ENCODE measurements around the gene CYP17A1. TPM values are rescaled to one million over a fixed set of nuclear protein-coding genes. Genes with fewer than 3 reads are reported as not detected.

CYP17A1 gene
- polyA plus RNA-seq, 2 of the 4 experiments (the other 2 are of a cell fraction), result not detected

- no peak for TF ChIP-seq HOXB13 (CRISPR knock-in tag; IDR thresholded peaks at IDR 0.05; ENCODE audit: low read depth)
- no peak for TF ChIP-seq TP53 (CRISPR knock-in tag; IDR thresholded peaks at IDR 0.05)
- no peak for TF ChIP-seq NR3C1 (IDR thresholded peaks at IDR 0.05)
- no peak for TF ChIP-seq KDM1A (IDR thresholded peaks at IDR 0.05; ENCODE audit: low read depth)
- TF ChIP-seq SMC3 (IDR thresholded peaks at IDR 0.05), result peak; percentile 86
- no peak for TF ChIP-seq CBX8 (IDR thresholded peaks at IDR 0.05)
- no peak for TF ChIP-seq CEBPB (IDR thresholded peaks at IDR 0.05)
- no peak for TF ChIP-seq ZC3H11A (IDR thresholded peaks at IDR 0.05)
- TF ChIP-seq CTCF (IDR thresholded peaks at IDR 0.05), result peak; percentile 95
- TF ChIP-seq POLR2AphosphoS2 (conservative IDR thresholded peaks at IDR 0.05; ENCODE audit: low read length), result no peak
Observed at GRCh38 chr10:102835007-102835482, 2.2 kb downstream of the CYP17A1 start (continued).

GRCh38 chr10:102834143-102834542 is 3.1 kb downstream of the CYP17A1 start:
- WGBS (ENCODE audit: missing lambda C conversion rate), result 36% methylated on average over 9 of the region's 9 CpGs
- CTCF ChIA-PET, result interaction anchor here (0.5 to 13.2 kb wide), 17 partner anchors 12 to 264 kb away, joined by 3 to 242 read pairs (median 4); partner anchors contain the start of gene AS3MT
- Histone ChIP-seq H3K9me3 (no peaks in the 10 kb centered on the region), H3K27ac (no peak overlapping the region), H3K4me1 (no peaks in the 10 kb centered on the region), H3K4me2 (no peak overlapping the region), H3K4me3 (no peak overlapping the region)
- ATAC-seq, result peak; percentile 17 to 22; a peak in 3 of 6 replicates
- FAIRE-seq, result no peak
- DNase-seq (ENCODE audit: low read depth in 1 of 2, low spot score in 1 of 2), result peak in 1 of 2 experiments; percentile 27
- TF ChIP-seq CBX2 (IDR thresholded peaks at IDR 0.05; ENCODE audit: borderline replicate concordance, low read depth) (no peak), EHF (CRISPR knock-in tag; IDR thresholded peaks at IDR 0.05) (no peak), CBX8 (IDR thresholded peaks at IDR 0.05) (no peak), ELK1 (IDR thresholded peaks at IDR 0.05; ENCODE audit: low read depth, low read length) (no peak), ESRRA (IDR thresholded peaks at IDR 0.05; ENCODE audit: borderline replicate concordance, low read length) (no peak), SREBF2 (IDR thresholded peaks at IDR 0.05) (no peak), HDAC2 (IDR thresholded peaks at IDR 0.05) (no peak), BHLHE40 (IDR thresholded peaks at IDR 0.05; ENCODE audit: low read depth, low read length) (no peak), NPAS2 (CRISPR knock-in tag; IDR thresholded peaks at IDR 0.05; ENCODE audit: borderline replicate concordance) (no peak), HEYL (CRISPR knock-in tag; IDR thresholded peaks at IDR 0.05) (no peak), KDM5A (IDR thresholded peaks at IDR 0.05) (no peak), REST (IDR thresholded peaks at IDR 0.05) (no peak), CHD2 (IDR thresholded peaks at IDR 0.05; ENCODE audit: low read length, partially characterized antibody) (no peak), RFX5 (IDR thresholded peaks at IDR 0.05) (no peak), POLR2AphosphoS2 (conservative IDR thresholded peaks at IDR 0.05; ENCODE audit: low read length) (no peak), JUN (IDR thresholded peaks at IDR 0.05) (no peak), ZFP36 (IDR thresholded peaks at IDR 0.05; ENCODE audit: borderline replicate concordance, partially characterized antibody) (no peak), ZNF302 (CRISPR knock-in tag; IDR thresholded peaks at IDR 0.05) (no peak), CTCF (IDR thresholded peaks at IDR 0.05) (no peak), TFCP2L1 (CRISPR knock-in tag; IDR thresholded peaks at IDR 0.05) (no peak)
- POLR2A ChIA-PET, result no interaction called here
